Psoas muscle (tissue), 7 donors: ENCODE results near the gene DIPK1A. TPM values are rescaled to one million over a fixed set of nuclear protein-coding genes. Genes with fewer than 3 reads are reported as not detected.

Experiments
- polyA plus RNA-seq, 3 donors: library from polyadenylated mRNA; stranded (reverse); fragments of 200-250 nt; gene quantifications; one replicate each; pipeline ENCODE4 v1.2.3, GENCODE V29; 2013
- total RNA-seq, 4 donors: library from RNA; stranded (reverse); fragmentation: NEBNext Ultra II Directional in 2 of 4; extraction: Animal tissue kit (Norgen Biotek cat#: 25700) in 2 of 4; gene quantifications; one replicate each; pipeline versions ENCODE4 v1.2.1 to v1.2.4, GENCODE V29; 2021 to 2023
- donor health status: healthy with polysubstance abuse.
- donor health status: DM: no; HTN: no; CAD: no; lungs with moderate emphysema.
- donor health status: Bipolar disorder and iron deficiency.
- donor health status: healthy.
- donor health status: DM: no; HTN: no; CAD: no.
- donor health status: DM: no; HTN: no; CAD: no.
- donor health status: DM: yes; HTN: yes; CAD: no.

Gene DIPK1A
- total and polyA plus RNA-seq, 7 donors: 2.2 to 7.9 (median 5.7) TPM

Other genes with a start within 250 kb of the DIPK1A start
- 10 to 100 TPM in 3 of 4 donors, 1 to 10 TPM in 1; 6.3 to 15.9 (median 12.5) TPM for gene EVI5, start 176.4 kb downstream of the DIPK1A start, total RNA-seq
- gene EVI5, start 176.4 kb downstream of the DIPK1A start, polyA plus RNA-seq: 1 to 10 TPM; 2.3 to 5.0 (median 3.9) TPM
- gene RPL5, start 129.4 kb downstream of the DIPK1A start, total RNA-seq: 100 to 1,000 TPM; 353 to 601 (median 570) TPM
- gene RPL5, start 129.4 kb downstream of the DIPK1A start, polyA plus RNA-seq: 1,000 to 10,000 TPM in 2 of 3 donors, 100 to 1,000 TPM in 1; 885 to 1,760 (median 1,117) TPM
- 10 to 100 TPM in 1 of 4 donors, 1 to 10 TPM in 3; 6.6 to 10.6 (median 8.3) TPM for gene MTF2, start 117.8 kb upstream of the DIPK1A start, total RNA-seq
- gene MTF2, start 117.8 kb upstream of the DIPK1A start, polyA plus RNA-seq: 1 to 10 TPM; 4.1 to 7.6 (median 5.0) TPM
- gene TMED5, start 219.0 kb upstream of the DIPK1A start, total RNA-seq: 10 to 100 TPM; 38.6 to 89.0 (median 64.6) TPM
- 10 to 100 TPM; 37.9 to 92.2 (median 65.6) TPM for gene TMED5, start 219.0 kb upstream of the DIPK1A start, polyA plus RNA-seq
- 1 to 10 TPM; 3.1 to 4.6 (median 3.8) TPM for gene CCDC18, start 219.3 kb upstream of the DIPK1A start, total RNA-seq
- 1 to 10 TPM; 3.9 to 4.5 (median 4.0) TPM for gene CCDC18, start 219.3 kb upstream of the DIPK1A start, polyA plus RNA-seq